Activated CD4-positive, alpha-beta memory T cell treated with anti-CD3 and anti-CD28 coated beads for 36 hours (primary cell): ENCODE data around the gene GCC2. TPM values are rescaled to one million over a fixed set of nuclear protein-coding genes. Genes with fewer than 3 reads are reported as not detected.
"Not testable (repeated sequence)": the region's sequence is repeated elsewhere in the genome, so short reads cannot be mapped to it uniquely, and the experiment has no call there.

Experiments
- CTCF ChIA-PET: fragments of 350-600 bp; sonication (Branson Sonifier 250); formaldehyde crosslinking; loops from one replicate; lab custom pipeline; 2021; ENCODE audit warnings: antibody characterized with exemption, inconsistent platforms; lab: Charles Lee
- POLR2A ChIA-PET: fragments of 350-600 bp; sonication (Branson Sonifier 250); formaldehyde crosslinking; loops from one replicate; lab custom pipeline; 2021; ENCODE audit warnings: antibody characterized with exemption; lab: Charles Lee
- DNase-seq: peaks from one replicate; pipeline ENCODE4 v3.0.0-alpha.2; 2020
- H3K27ac Mint-ChIP-seq: one replicate; pipeline ENCODE4 v1.8.0; 2021; ENCODE audit warnings: mixed read lengths
- H3K27me3 Mint-ChIP-seq: one replicate; pipeline ENCODE4 v1.8.0; 2021; ENCODE audit warnings: mixed read lengths
- H3K36me3 Mint-ChIP-seq: one replicate; pipeline ENCODE4 v1.8.0; 2021; ENCODE audit warnings: mixed read lengths
- H3K4me1 Mint-ChIP-seq: one replicate; pipeline ENCODE4 v1.8.0; 2021; ENCODE audit warnings: low read depth, mixed read lengths
- H3K4me3 Mint-ChIP-seq: one replicate; pipeline ENCODE4 v1.8.0; 2021; ENCODE audit warnings: mild to moderate bottlenecking, mixed read lengths
- H3K9me3 Mint-ChIP-seq: one replicate; pipeline ENCODE4 v1.8.0; 2021; ENCODE audit warnings: mixed read lengths
- intact Hi-C: fragments of 100-400 bp; cut with micrococcal nuclease; formaldehyde crosslinking; loops from one replicate; pipeline ENCODE4 v1.15.1; 2023
- total RNA-seq, 2 experiments: library from RNA; stranded (reverse); gene quantifications; one replicate each; pipeline ENCODE4 v1.2.3, GENCODE V29; 2021

The GCC2 gene
- total RNA-seq, 2 experiments from 2014 or later, result 43.6 to 47.3 TPM

DNA sequence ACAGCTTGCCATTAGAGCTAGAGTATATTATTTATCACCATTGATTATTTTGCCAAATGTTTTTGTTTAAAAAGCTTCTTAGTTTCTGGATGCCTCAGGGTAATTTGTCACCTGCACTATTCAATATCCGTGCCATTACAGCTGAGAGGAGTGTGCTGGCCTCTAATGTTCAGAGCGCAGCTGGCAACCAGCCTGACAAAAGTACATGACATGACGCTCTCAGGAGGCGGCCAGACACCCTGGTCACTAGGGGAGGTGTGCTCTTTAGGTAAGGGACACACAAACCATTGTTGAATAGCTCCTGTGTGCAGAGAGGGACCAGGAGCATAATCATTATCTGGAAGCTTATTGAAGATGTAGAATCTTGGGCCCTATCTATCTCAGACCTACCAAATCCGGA is 105.5 kb downstream of the GCC2 start:
- Mint-ChIP-seq H3K4me1 (no peaks in the 10 kb centered on the region), H3K27ac (no peak overlapping the region), H3K36me3 (no peaks in the 10 kb centered on the region), H3K9me3 (no peaks in the 10 kb centered on the region), H3K4me3 (no peak overlapping the region), H3K27me3 (no peaks in the 10 kb centered on the region)
- ChIA-PET CTCF (interaction anchor here (0.6 kb wide), 1 partner anchor 280 kb away, joined by 3 read pairs; no protein-coding TSS in a partner anchor), POLR2A (no interaction called here)
- intact Hi-C loops, result no loop called here
- no peak for DNase-seq

DNA sequence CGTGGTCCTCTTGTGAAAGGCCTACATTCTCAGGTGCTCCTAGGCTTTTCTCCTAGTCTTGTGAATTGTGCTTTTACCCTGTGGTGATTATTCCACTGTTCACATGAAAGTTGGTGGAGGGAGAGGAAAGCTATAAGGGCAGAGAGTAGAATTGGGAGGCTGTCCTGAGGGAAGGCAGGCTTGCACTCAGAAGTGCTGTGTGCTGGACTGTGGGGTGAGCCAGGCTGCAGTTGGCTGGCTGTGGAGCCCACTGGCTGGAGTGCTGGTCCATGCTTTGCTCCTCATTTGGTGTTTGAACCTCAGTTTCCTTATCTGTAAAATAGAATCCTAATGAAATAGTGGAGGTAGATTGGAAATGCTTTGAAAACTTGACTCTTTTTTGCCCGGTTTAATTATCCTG is 106.6 kb downstream of the GCC2 start:
- Mint-ChIP-seq H3K4me1 (no peaks in the 10 kb centered on the region), H3K9me3 (no peaks in the 10 kb centered on the region), H3K4me3 (no peak overlapping the region), H3K27me3 (no peaks in the 10 kb centered on the region), H3K27ac (no peak overlapping the region), H3K36me3 (no peaks in the 10 kb centered on the region)
- ChIA-PET POLR2A (no interaction called here), CTCF (no interaction called here)
- DNase-seq, result no peak
- intact Hi-C loops, result no loop called here

DNA sequence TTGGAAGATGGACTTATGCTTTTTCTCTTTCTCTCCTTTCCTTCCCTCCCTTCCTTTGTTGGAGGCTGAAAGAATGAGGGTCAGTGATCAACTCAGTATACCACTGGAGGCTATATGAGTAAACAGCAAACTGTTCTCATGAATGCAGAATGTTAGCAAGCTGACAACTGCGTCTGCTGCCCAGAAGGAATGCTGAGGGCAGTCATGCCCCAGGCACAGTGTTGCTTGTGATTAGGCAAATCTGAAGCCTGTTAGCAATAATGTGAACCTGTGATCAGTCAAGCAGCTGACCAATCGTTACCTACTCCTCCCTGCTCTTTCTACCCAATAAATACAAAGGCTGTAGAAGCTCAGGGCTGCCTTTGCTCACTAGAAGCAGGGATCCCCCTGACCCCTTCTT is 107.6 kb downstream of the GCC2 start:
- H3K27ac Mint-ChIP-seq, CTCF ChIA-PET, H3K9me3 Mint-ChIP-seq, H3K36me3 Mint-ChIP-seq, DNase-seq, H3K4me1 Mint-ChIP-seq, H3K27me3 Mint-ChIP-seq, H3K4me3 Mint-ChIP-seq, POLR2A ChIA-PET, intact Hi-C loops: not testable (repeated sequence)

Other genes starting within 250 kb of the GCC2 start
- not detected for gene SULT1C3, start 209.2 kb upstream of the GCC2 start, total RNA-seq
- gene SULT1C2, start 160.3 kb upstream of the GCC2 start, total RNA-seq, result not detected
- not detected for gene SULT1C4, start 71.3 kb upstream of the GCC2 start, total RNA-seq
- gene LIMS1, start 85.3 kb downstream of the GCC2 start, total RNA-seq, result 100 to 1,000 TPM; 102 to 104 TPM